ENCODE results near the gene CACNB4.
"Not testable (repeated sequence)": the region's sequence is repeated elsewhere in the genome, so short reads cannot be mapped to it uniquely, and the experiment has no call there.

CACNB4 gene

GRCh38 chr2:152050915-152051314, 47.9 kb downstream of the CACNB4 start:
- DNase-seq (ENCODE audit: low spot score), result no peak

GRCh38 chr2:152050341-152050740, 48.5 kb downstream of the CACNB4 start:
- no peak for DNase-seq (ENCODE audit: low spot score)

DNA sequence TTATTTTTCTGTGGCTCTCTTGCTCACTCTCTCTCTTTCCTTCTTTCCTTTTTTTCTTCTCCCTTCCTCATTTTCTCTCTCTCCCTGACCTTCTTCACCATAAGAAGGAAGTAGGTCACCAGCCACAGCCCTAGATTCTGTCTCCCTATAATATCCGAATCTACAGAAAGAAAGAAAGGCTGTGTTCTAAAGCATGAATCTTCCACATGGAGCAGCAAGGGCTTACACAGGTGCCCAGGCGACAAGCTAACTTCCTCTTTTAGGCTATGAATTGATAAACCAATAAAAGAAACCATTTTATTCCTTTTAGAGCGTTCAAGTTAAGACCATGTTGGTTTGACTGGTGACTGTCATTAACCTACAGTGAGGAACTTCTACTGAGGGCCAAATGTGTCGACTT, 49.3 kb downstream of the CACNB4 start:
- no peak for DNase-seq (ENCODE audit: low spot score)

GRCh38 chr2:152047824-152048471, 50.9 kb downstream of the CACNB4 start:
- DNase-seq (ENCODE audit: low spot score), result no peak

GRCh38 chr2:152046940-152047339, 51.9 kb downstream of the CACNB4 start:
- no peak for DNase-seq (ENCODE audit: low spot score)

- no peak for DNase-seq (ENCODE audit: low spot score)
Observed at GRCh38 chr2:152042636-152043615, 55.9 kb downstream of the CACNB4 start.

DNA sequence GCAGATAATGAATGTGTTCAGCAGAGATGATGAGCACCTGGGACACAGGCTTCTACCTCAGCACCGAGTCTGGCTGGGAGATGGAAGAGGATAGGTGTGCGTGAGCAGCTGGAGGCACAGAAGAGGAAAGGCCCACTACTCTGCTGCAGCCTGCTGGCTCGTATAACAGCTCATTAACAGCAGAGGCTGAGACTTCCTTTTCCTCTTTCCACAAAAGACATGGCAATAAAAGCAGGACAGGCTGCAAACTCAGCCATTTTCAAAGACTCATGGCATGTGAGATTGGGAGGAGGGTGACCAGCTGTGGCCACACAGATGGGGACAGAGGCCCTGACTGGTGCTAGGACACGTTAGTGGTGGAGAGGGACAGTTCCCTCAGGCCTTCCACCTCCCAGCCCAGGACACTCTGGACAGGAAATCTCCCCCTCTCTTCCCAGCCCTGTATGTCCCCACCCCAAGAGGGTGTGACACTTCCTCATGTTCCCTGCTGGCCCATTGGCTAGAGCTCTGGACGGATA, 60.3 kb downstream of the CACNB4 start:
- no peak for DNase-seq (ENCODE audit: low spot score)

GRCh38 chr2:152037743-152038435, 61.0 kb downstream of the CACNB4 start:
- DNase-seq (ENCODE audit: low spot score), result no peak

- peak; percentile 79 for DNase-seq (ENCODE audit: low spot score)
Observed at GRCh38 chr2:152036611-152037469, 62.0 kb downstream of the CACNB4 start.

GRCh38 chr2:152034257-152034801, 64.5 kb downstream of the CACNB4 start:
- no peak for DNase-seq (ENCODE audit: low spot score)

DNA sequence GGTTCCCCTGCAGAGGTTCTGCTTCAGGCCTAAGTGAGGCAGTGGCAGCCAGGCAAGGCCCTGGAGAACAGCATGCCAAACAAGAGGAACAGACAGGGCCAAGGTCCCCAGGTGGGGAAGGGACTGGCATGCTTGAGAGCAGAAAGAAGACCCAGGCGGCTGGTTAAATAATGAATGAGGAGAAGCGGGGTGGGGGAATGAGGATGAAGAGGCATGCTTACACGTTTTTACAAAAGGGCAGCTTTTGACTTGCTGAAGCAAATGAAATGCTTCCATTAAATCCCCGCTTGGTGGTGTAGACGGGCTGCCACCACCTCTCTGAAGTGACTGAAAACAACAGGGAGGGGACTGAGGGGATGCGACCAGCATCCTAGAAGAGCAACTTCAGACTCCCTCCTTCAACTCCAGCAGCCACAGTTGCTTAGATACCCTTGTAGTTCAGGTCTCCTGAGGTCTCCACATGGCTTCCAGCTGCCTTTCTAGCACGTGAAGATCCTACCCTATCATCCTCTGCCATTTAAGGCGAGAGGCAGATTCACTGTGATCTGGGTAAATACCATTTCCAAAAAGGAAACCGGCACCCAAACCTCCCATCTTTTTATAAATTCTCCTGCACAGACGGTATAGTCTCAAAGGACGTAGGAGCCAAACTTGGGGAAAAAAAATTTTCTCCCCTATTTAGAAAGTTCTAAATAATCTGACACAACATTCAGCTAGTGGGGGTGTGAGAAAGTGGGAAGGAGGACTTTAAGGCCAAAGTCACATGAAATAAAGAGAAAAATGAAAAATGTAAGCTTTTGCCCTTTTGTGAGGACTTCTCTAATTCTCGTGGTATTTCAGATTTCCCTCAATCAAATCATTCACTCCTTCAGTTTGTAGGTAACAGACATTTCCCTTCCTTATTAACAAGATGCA, 65.6 kb downstream of the CACNB4 start:
- DNase-seq (ENCODE audit: low spot score), result no peak

DNA sequence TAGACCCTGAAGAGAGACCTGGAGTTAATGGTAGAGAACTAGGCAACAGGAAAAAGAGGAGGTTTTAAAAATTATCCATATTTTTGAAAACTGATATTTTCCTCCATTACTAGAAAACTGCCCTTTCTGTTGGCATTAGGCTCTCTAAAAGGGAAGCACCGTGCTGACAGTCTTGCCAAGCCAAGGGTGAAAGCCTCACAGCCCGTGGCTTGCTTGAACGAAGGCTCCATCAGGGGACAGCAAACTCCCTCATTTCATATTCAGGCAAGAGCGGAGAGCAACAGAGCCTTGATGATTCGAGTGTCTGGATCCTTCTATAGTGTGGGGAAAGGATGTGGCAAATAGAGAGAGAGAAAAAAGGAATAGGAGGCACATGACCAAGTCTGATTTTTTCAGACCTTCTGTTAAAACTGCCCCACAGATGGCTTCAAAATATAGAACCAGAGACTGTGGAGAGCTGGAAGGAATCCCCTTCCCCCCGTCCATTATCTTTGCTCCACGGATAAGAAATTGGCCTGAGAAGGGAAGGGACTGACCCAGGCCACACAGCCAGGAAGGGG, 67.0 kb downstream of the CACNB4 start:
- no peak for DNase-seq (ENCODE audit: low spot score)

DNA sequence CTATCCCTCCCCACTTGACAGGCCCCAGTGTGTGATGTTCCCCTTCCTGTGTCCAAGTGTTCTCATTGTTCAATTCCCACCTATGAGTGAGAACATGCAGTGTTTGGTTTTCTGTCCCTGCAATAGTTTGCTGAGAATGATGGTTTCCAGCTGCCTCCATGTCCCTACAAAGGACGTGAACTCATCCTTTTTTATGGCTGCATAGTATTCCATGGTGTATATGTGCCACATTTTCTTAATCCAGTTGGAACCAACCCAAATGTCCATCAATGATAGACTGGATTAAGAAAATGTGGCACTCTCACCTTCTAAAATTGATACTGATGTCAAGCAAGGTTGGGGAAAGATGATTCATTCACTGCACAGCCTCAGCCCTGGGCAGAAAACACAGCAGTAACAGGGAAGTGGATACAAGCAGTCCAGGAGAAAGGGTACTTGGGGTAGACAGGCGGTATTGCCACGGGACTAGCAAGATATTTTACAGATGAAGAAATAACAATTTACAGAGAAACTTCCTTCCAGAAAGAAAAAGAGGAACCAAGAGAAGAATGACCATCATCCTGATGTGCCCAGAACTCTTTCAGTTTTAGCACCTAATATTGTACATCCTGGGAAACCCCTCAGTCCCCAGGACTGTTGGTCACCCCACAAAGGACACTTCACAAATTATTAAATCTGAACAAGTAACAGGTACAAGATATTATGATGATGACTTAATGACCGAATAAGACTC, 68.1 kb downstream of the CACNB4 start:
- DNase-seq (ENCODE audit: low spot score), result not testable (repeated sequence)

DNA sequence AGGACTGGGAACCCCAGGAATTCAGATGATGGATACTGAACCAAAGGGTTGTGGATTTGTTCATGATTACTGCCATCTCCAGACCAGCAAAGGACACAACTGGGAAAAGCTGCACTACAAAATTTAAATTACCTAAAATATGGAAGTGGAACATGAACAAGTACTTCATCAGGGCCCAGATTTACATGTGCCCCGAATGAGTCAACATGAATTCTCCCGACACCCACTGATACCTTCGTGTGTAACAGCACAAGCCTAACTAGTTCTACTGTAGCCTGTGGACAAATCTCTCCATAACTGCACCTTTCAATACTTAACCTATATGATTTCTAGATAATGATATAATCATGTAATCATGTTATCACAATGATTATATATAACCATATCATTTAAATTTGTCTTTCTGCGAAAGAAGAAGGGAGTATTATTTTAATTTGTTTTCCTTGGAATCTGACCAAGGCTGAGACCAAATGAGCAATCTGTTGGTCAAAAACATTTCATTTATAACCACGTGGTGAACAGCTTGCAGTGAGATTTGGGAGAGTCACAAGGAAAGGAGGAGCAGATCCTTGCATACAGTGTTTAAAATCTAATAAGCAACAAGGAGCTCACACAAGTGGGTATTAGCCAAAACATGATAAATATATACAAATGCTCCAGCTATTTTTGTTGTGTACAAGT, 70.5 kb downstream of the CACNB4 start:
- no peak for DNase-seq (ENCODE audit: low spot score)

- peak; percentile 73 for DNase-seq (ENCODE audit: low spot score)
Observed at GRCh38 chr2:152025678-152026287, 73.1 kb downstream of the CACNB4 start.

DNA sequence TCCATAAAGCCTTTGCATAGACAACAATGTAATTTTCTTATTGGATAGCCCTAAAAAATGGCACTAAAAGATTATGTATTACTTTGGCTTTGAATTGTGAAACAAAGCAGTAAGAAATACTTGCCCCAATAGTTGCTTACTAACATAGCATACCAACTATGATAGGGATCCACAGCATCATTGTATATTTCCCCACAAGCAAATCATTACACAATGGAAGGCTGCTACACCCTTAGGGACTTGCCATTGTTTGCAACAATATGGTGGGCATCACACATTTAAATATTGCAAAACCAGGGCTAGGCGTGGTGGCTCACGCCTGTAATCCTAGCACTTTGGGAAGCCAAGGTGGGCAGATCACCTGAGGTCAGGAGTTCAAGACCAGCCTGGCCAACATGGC, 74.4 kb downstream of the CACNB4 start:
- DNase-seq (ENCODE audit: low spot score), result no peak

GRCh38 chr2:152022090-152022489, 76.8 kb downstream of the CACNB4 start:
- no peak for DNase-seq (ENCODE audit: low spot score)

- not testable (repeated sequence) for DNase-seq (ENCODE audit: low spot score)
Observed at GRCh38 chr2:152021001-152021400, 77.8 kb downstream of the CACNB4 start.
